ENCODE data around the gene DDX24.

DNA sequence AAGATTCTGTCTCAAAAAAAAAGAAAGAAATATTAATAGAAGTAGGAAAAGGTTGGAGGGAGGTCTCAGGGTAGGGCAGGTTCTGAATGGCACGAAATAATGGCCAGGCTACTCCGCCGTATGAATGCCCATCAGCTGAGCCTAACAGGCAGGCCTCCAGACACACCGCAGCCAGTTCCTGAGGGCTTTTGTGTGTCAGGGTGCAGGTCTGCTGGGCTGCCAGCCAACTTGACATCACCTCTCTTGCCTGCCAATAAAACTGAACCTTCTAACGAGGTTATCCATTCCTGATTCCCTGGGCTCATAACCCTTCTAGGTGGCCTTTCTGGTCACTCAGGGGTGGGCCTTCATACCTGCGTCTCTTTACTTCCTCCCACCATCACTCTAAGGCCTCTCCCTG lies 32.5 kb upstream of the DDX24 start:
- TF ChIP-seq CTCF (conservative IDR thresholded peaks at IDR 0.05 in 1 of 2, IDR thresholded peaks at IDR 0.05 in 1 of 2; ENCODE audit: extremely low read depth in 1 of 2, insufficient read depth in 1 of 2, low read depth in 1 of 2, low read length in 2 of 2): no peak
- no peak for TF ChIP-seq EZH2 (IDR thresholded peaks at IDR 0.05; ENCODE audit: borderline replicate concordance, low read length)
